CD4-positive, alpha-beta T cell (primary cell): ENCODE results near the gene POLE. TPM values are rescaled to one million over a fixed set of nuclear protein-coding genes. Genes with fewer than 3 reads are reported as not detected.

Experiments used
- ATAC-seq: fragments of 200-7000 bp; cut with Tn5 transposase; one replicate; pipeline ENCODE4 v1.10.0; 2022; ENCODE audit warnings: mild to moderate bottlenecking; ENCODE audit not compliant: poor library complexity
- CTCF ChIA-PET: fragments of 350-600 bp; sonication (Branson Sonifier 250); formaldehyde crosslinking; loops from one replicate; lab custom pipeline; 2021; ENCODE audit warnings: antibody characterized with exemption, inconsistent platforms; lab: Charles Lee
- POLR2A ChIA-PET: fragments of 350-600 bp; sonication (Branson Sonifier 250); formaldehyde crosslinking; loops from one replicate; lab custom pipeline; 2021; ENCODE audit warnings: antibody characterized with exemption, inconsistent platforms; lab: Charles Lee
- DNase-seq, 14 experiments: peaks; one replicate each; pipeline ENCODE4 v3.0.0-alpha.2; 2013 to 2020; ENCODE audit warnings: mixed read lengths in 2 of 14
- H3K27ac ChIP-seq, 2 donors: one replicate each; pipeline versions ENCODE4 v1.5.1 to v1.7.0; 2013; ENCODE audit warnings: low read length in 2 of 2, low read depth in 1 of 2, mild to moderate bottlenecking in 1 of 2
- H3K27me3 ChIP-seq, 2 experiments: 1 replicate in 1 of 2; 2 replicates in 1 of 2; pipeline versions ENCODE4 v1.6.1 to v1.7.0; 2013; ENCODE audit warnings: low read length in 2 of 2, control low read depth in 1 of 2, mild to moderate bottlenecking in 1 of 2, moderate library complexity in 1 of 2; ENCODE audit not compliant: insufficient read depth in 2 of 2, control insufficient read depth in 1 of 2
- H3K36me3 ChIP-seq: one replicate; pipeline ENCODE4 v1.6.1; 2013; ENCODE audit warnings: low read length, control low read depth; ENCODE audit not compliant: insufficient read depth
- H3K4me1 ChIP-seq: one replicate; pipeline ENCODE4 v1.6.1; 2013; ENCODE audit warnings: low read length, control low read depth; ENCODE audit not compliant: insufficient read depth
- H3K4me3 ChIP-seq: one replicate; pipeline ENCODE4 v1.5.1; 2013; ENCODE audit warnings: mild to moderate bottlenecking, low read length, moderate library complexity
- H3K9me3 ChIP-seq, 2 experiments: 1 replicate in 1 of 2; 2 replicates in 1 of 2; pipeline versions ENCODE4 v1.6.1 to v1.7.0; 2013; ENCODE audit warnings: low read length in 2 of 2, mild to moderate bottlenecking in 2 of 2, control low read depth in 1 of 2, moderate library complexity in 1 of 2; ENCODE audit not compliant: control insufficient read depth in 1 of 2, insufficient read depth in 1 of 2
- H3K27ac Mint-ChIP-seq: one replicate; pipeline ENCODE4 v1.8.0; 2020; ENCODE audit warnings: mixed read lengths
- H3K27me3 Mint-ChIP-seq: one replicate; pipeline ENCODE4 v1.8.0; 2021; ENCODE audit warnings: mixed read lengths
- H3K36me3 Mint-ChIP-seq: one replicate; pipeline ENCODE4 v1.8.0; 2021; ENCODE audit warnings: low read depth, mixed read lengths
- H3K4me1 Mint-ChIP-seq: one replicate; pipeline ENCODE4 v1.8.0; 2021; ENCODE audit warnings: low read depth, mixed read lengths
- H3K4me3 Mint-ChIP-seq: one replicate; pipeline ENCODE4 v1.8.0; 2020; ENCODE audit warnings: mild to moderate bottlenecking, mixed read lengths
- H3K9me3 Mint-ChIP-seq: one replicate; pipeline ENCODE4 v1.8.0; 2020; ENCODE audit warnings: mixed read lengths
- CTCF ChIP-seq: fragments of 200-600 bp; IDR thresholded peaks from one replicate; pipeline ENCODE4 v1.8.0; 2022; ENCODE audit warnings: antibody characterized with exemption, mild to moderate bottlenecking
- intact Hi-C, 2 experiments: fragments of 100-400 bp; cut with DNase I in 1 of 2; cut with micrococcal nuclease in 1 of 2; formaldehyde crosslinking; loops; one replicate each; pipeline versions ENCODE4 v1.15.1 to v1.9.0; 2023 to 2025; cut with DNase I, micrococcal nuclease
- total RNA-seq, 174 experiments: library from RNA in 2 of 174; stranded (reverse) in 2 of 174; gene quantifications; one replicate each; pipeline ENCODE4 v1.2.3 and lab custom pipeline; 2021 to 2026

Gene POLE
- total RNA-seq, 2 experiments from 2014 or later: 41.8 to 46.1 TPM

GRCh38 chr12:132646850-132647249 is 40.3 kb downstream of the POLE start:
- intact Hi-C loops: no loop called here
- Histone ChIP-seq H3K4me1 (no peaks in the 10 kb centered on the region), H3K4me3 (no peak overlapping the region), H3K27me3 (no peaks in the 10 kb centered on the region), H3K36me3 (peaks cover 38% of the 10 kb centered on the region), H3K9me3 (no peaks in the 10 kb centered on the region), H3K27ac (no peak overlapping the region)
- Mint-ChIP-seq H3K27ac (no peak overlapping the region), H3K4me1 (no peaks in the 10 kb centered on the region), H3K4me3 (no peak overlapping the region), H3K36me3 (peaks cover 68% of the 10 kb centered on the region), H3K27me3 (no peaks in the 10 kb centered on the region), H3K9me3 (no peaks in the 10 kb centered on the region)
- TF ChIP-seq CTCF: no peak
- POLR2A ChIA-PET: no interaction called here
- CTCF ChIA-PET: no interaction called here
- DNase-seq (no peak), ATAC-seq (no peak)

GRCh38 chr12:132642846-132643835 is 44.0 kb downstream of the POLE start:
- POLR2A ChIA-PET: no interaction called here
- H3K9me3 ChIP-seq: no peaks in the 10 kb centered on the region
- intact Hi-C loops: no loop called here
- no peaks in the 10 kb centered on the region for H3K27me3 ChIP-seq
- DNase-seq (no peak), ATAC-seq (no peak)
- Mint-ChIP-seq H3K4me3 (no peak overlapping the region), H3K27ac (no peak overlapping the region), H3K36me3 (peaks cover 63% of the 10 kb centered on the region), H3K9me3 (no peaks in the 10 kb centered on the region), H3K4me1 (no peaks in the 10 kb centered on the region), H3K27me3 (no peaks in the 10 kb centered on the region)
- H3K36me3 ChIP-seq: peaks cover 46% of the 10 kb centered on the region
- H3K4me3 ChIP-seq: no peak overlapping the region
- TF ChIP-seq CTCF: no peak
- CTCF ChIA-PET: no interaction called here
- H3K4me1 ChIP-seq: no peaks in the 10 kb centered on the region
- no peak overlapping the region for H3K27ac ChIP-seq

- ATAC-seq (no peak), DNase-seq (no peak)
- Mint-ChIP-seq H3K4me1 (no peaks in the 10 kb centered on the region), H3K4me3 (no peak overlapping the region), H3K27me3 (no peaks in the 10 kb centered on the region), H3K36me3 (peaks cover 63% of the 10 kb centered on the region), H3K9me3 (no peaks in the 10 kb centered on the region), H3K27ac (no peak overlapping the region)
- Histone ChIP-seq H3K27ac (no peak overlapping the region), H3K9me3 (no peaks in the 10 kb centered on the region), H3K36me3 (peaks cover 53% of the 10 kb centered on the region), H3K4me3 (no peak overlapping the region), H3K4me1 (no peaks in the 10 kb centered on the region), H3K27me3 (no peaks in the 10 kb centered on the region)
- ChIA-PET POLR2A (no interaction called here), CTCF (no interaction called here)
- TF ChIP-seq CTCF: no peak
- intact Hi-C loops: no loop called here
These were observed 45.1 kb downstream of the POLE start for GRCh38 chr12:132641811-132642650.
